ENCODE data around the gene CCDC6.

Gene CCDC6

DNA sequence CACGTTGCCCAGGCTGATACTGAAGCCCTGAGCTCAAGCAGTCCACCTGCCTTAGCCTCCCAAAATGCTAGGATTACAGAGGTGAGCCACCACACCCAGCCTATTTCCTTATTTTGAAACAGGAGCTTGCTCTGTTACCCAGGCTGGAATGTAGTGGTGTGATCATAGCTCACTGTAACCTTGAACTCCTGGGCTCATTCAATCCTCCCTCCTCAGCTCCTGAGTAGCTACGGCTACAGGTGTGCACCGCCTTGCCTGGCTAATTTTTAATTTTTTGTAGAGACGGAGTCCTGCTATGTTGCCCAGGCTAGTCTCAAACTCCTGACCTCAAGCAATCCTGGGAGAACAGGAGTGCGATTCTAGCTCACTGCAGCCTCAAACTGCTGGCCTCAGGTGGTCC, 164.8 kb downstream of the CCDC6 start:
- ChIA-PET POLR2A (no interaction called here), CTCF (interaction anchor here (0.7 kb wide), 1 partner anchor 1355 kb away, joined by 5 read pairs; no protein-coding TSS in a partner anchor)
- H3K4me3 ChIP-seq (ENCODE audit: low read depth, low read length), result no peak overlapping the region
- TF ChIP-seq KLF10 (tag by site-specific recombination; IDR thresholded peaks at IDR 0.05), result no peak
- no peak for TF ChIP-seq ZNF350 (tag by site-specific recombination; IDR thresholded peaks at IDR 0.05)
- TF ChIP-seq, protein P1, sequence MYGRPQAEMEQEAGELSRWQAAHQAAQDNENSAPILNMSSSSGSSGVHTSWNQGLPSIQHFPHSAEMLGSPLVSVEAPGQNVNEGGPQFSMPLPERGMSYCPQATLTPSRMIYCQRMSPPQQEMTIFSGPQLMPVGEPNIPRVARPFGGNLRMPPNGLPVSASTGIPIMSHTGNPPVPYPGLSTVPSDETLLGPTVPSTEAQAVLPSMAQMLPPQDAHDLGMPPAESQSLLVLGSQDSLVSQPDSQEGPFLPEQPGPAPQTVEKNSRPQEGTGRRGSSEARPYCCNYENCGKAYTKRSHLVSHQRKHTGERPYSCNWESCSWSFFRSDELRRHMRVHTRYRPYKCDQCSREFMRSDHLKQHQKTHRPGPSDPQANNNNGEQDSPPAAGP (tag by site-specific recombination; IDR thresholded peaks at IDR 0.05), result no peak
- TF ChIP-seq, protein P2, sequence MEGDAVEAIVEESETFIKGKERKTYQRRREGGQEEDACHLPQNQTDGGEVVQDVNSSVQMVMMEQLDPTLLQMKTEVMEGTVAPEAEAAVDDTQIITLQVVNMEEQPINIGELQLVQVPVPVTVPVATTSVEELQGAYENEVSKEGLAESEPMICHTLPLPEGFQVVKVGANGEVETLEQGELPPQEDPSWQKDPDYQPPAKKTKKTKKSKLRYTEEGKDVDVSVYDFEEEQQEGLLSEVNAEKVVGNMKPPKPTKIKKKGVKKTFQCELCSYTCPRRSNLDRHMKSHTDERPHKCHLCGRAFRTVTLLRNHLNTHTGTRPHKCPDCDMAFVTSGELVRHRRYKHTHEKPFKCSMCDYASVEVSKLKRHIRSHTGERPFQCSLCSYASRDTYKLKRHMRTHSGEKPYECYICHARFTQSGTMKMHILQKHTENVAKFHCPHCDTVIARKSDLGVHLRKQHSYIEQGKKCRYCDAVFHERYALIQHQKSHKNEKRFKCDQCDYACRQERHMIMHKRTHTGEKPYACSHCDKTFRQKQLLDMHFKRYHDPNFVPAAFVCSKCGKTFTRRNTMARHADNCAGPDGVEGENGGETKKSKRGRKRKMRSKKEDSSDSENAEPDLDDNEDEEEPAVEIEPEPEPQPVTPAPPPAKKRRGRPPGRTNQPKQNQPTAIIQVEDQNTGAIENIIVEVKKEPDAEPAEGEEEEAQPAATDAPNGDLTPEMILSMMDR (tag by site-specific recombination; IDR thresholded peaks at IDR 0.05), result no peak
- no peak for TF ChIP-seq ZNF248 (tag by site-specific recombination; IDR thresholded peaks at IDR 0.05)
- no peak for TF ChIP-seq ZNF239 (tag by site-specific recombination; IDR thresholded peaks at IDR 0.05)
- no peak for TF ChIP-seq ZNF324 (tag by site-specific recombination; IDR thresholded peaks at IDR 0.05)
- TF ChIP-seq HOXA7 (CRISPR knock-in tag; IDR thresholded peaks at IDR 0.05; ENCODE audit: borderline replicate concordance), result no peak
- no peak for TF ChIP-seq ZNF600 (tag by site-specific recombination; IDR thresholded peaks at IDR 0.05)
- no peaks in the 10 kb centered on the region for H3K4me1 ChIP-seq (ENCODE audit: control insufficient read depth, insufficient read depth, low read length)
- no peak overlapping the region for H3K27ac ChIP-seq (ENCODE audit: extremely low read depth, low read depth, low read length)
- no peaks in the 10 kb centered on the region for H3K36me3 ChIP-seq (ENCODE audit: control insufficient read depth in 2 of 2, insufficient read depth in 1 of 2, low read length in 2 of 2)
- H3K9me3 ChIP-seq (ENCODE audit: control insufficient read depth, insufficient read depth, low read depth, low read length), result no peaks in the 10 kb centered on the region

DNA sequence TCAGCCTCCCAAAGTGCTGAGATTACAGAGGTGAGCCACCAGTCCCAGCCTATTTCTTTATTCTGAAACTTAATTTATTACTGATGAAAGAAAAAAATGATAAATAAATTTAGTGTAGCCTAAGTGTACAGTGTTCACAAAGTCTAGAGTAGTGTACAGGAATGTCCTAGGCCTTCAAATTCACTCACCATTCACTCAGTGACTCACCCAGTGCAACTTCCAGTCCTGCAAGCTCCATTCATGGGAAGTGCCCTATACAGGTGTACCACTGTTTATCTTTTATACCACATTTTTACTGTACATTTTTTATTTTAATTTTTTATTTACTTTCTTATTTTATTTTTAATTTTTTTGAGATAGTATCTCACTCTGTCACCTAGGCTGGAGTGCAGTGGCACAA, 165.3 kb downstream of the CCDC6 start:
- H3K4me1 ChIP-seq (ENCODE audit: control insufficient read depth, insufficient read depth, low read length), result no peaks in the 10 kb centered on the region
- TF ChIP-seq ZNF777 (tag by site-specific recombination; IDR thresholded peaks at IDR 0.05; ENCODE audit: borderline replicate concordance) (no peak), TCF7L2 (IDR thresholded peaks at IDR 0.05; ENCODE audit: borderline replicate concordance, low read depth, low read length) (no peak), ZBTB7A (tag by site-specific recombination; IDR thresholded peaks at IDR 0.05; ENCODE audit: low read depth) (no peak), ZNF830 (tag by site-specific recombination; IDR thresholded peaks at IDR 0.05; ENCODE audit: low read depth) (no peak), ZNF302 (tag by site-specific recombination; IDR thresholded peaks at IDR 0.05; ENCODE audit: low read depth) (no peak), ZNF19 (tag by site-specific recombination; IDR thresholded peaks at IDR 0.05; ENCODE audit: low read depth) (no peak), ZNF571 (tag by site-specific recombination; IDR thresholded peaks at IDR 0.05) (no peak), ZNF292 (tag by site-specific recombination; IDR thresholded peaks at IDR 0.05; ENCODE audit: borderline replicate concordance, low read depth) (no peak), ZNF837 (tag by site-specific recombination; IDR thresholded peaks at IDR 0.05) (no peak), ZNF146 (tag by site-specific recombination; IDR thresholded peaks at IDR 0.05) (no peak), ZBTB8A (tag by site-specific recombination; IDR thresholded peaks at IDR 0.05) (no peak), ZNF561 (tag by site-specific recombination; IDR thresholded peaks at IDR 0.05; ENCODE audit: borderline replicate concordance) (no peak)
- POLR2A ChIA-PET, result no interaction called here
- no peak overlapping the region for H3K27ac ChIP-seq (ENCODE audit: extremely low read depth, low read depth, low read length)
- H3K9me3 ChIP-seq (ENCODE audit: control insufficient read depth, insufficient read depth, low read depth, low read length), result no peaks in the 10 kb centered on the region
- H3K4me3 ChIP-seq (ENCODE audit: low read depth, low read length), result no peak overlapping the region
- H3K36me3 ChIP-seq (ENCODE audit: control insufficient read depth in 2 of 2, insufficient read depth in 1 of 2, low read length in 2 of 2), result no peaks in the 10 kb centered on the region
- CTCF ChIA-PET, result interaction anchor here (0.7 kb wide), 1 partner anchor 1355 kb away, joined by 5 read pairs; no protein-coding TSS in a partner anchor
